Measurements from ENCODE around the gene CEP295NL. TPM values are rescaled to one million over a fixed set of nuclear protein-coding genes. Genes with fewer than 3 reads are reported as not detected.
"Not testable (repeated sequence)": the region's sequence is repeated elsewhere in the genome, so short reads cannot be mapped to it uniquely, and the experiment has no call there.

Gene CEP295NL
- total RNA-seq, 4 donors from 2014 or later = 1.1 to 45.4 (median 9.1) TPM

- no peak for DNase-seq
- H3K27ac ChIP-seq = no peak overlapping the region
- peaks cover 0 to 9% (median 0%) of the 10 kb centered on the region in 4 donors for H3K4me1 ChIP-seq
- H3K4me3 ChIP-seq = no peak overlapping the region
- H3K27me3 ChIP-seq = no peaks in the 10 kb centered on the region
- TF ChIP-seq POLR2A (IDR thresholded peaks at IDR 0.05) = no peak
- TF ChIP-seq CTCF (IDR thresholded peaks at IDR 0.05) = no peak
- peaks cover 0 to 9% (median 0%) of the 10 kb centered on the region in 4 donors for H3K9me3 ChIP-seq
- no peaks in the 10 kb centered on the region for H3K36me3 ChIP-seq
Observed at GRCh38 chr17:78946631-78947030, 43.6 kb upstream of the CEP295NL start.

- Histone ChIP-seq H3K4me1 (peaks cover 0 to 9% (median 0%) of the 10 kb centered on the region in 4 donors), H3K4me3 (no peak overlapping the region), H3K27me3 (no peaks in the 10 kb centered on the region), H3K9me3 (peaks cover 0 to 9% (median 0%) of the 10 kb centered on the region in 4 donors), H3K27ac (no peak overlapping the region), H3K36me3 (no peaks in the 10 kb centered on the region)
- TF ChIP-seq POLR2A (IDR thresholded peaks at IDR 0.05) (no peak), CTCF (IDR thresholded peaks at IDR 0.05) (no peak)
- DNase-seq = no peak
Observed at GRCh38 chr17:78946131-78946530, 43.1 kb upstream of the CEP295NL start.

GRCh38 chr17:78945455-78945854 lies 42.5 kb upstream of the CEP295NL start:
- not testable (repeated sequence) for DNase-seq, H3K27me3 ChIP-seq, H3K4me1 ChIP-seq, H3K4me3 ChIP-seq, H3K27ac ChIP-seq, H3K9me3 ChIP-seq, H3K36me3 ChIP-seq

- no peaks in the 10 kb centered on the region for H3K27me3 ChIP-seq
- H3K4me3 ChIP-seq = no peak overlapping the region
- H3K4me1 ChIP-seq = peaks cover 0 to 9% (median 0%) of the 10 kb centered on the region in 4 donors
- H3K9me3 ChIP-seq = peaks cover 0 to under 1% (median 0%) of the 10 kb centered on the region in 4 donors
- DNase-seq = no peak
- no peak overlapping the region for H3K27ac ChIP-seq
- no peak for TF ChIP-seq POLR2A (IDR thresholded peaks at IDR 0.05)
- no peak for TF ChIP-seq CTCF (IDR thresholded peaks at IDR 0.05)
- no peaks in the 10 kb centered on the region for H3K36me3 ChIP-seq
Observed at GRCh38 chr17:78944956-78945355, 42.0 kb upstream of the CEP295NL start.

GRCh38 chr17:78944026-78944425 lies 41.0 kb upstream of the CEP295NL start:
- H3K36me3 ChIP-seq = no peaks in the 10 kb centered on the region
- DNase-seq = no peak
- no peak overlapping the region for H3K27ac ChIP-seq
- no peak overlapping the region for H3K4me3 ChIP-seq
- no peaks in the 10 kb centered on the region for H3K27me3 ChIP-seq
- H3K9me3 ChIP-seq = no peaks in the 10 kb centered on the region
- TF ChIP-seq CTCF (IDR thresholded peaks at IDR 0.05) (no peak), POLR2A (IDR thresholded peaks at IDR 0.05) (no peak)
- H3K4me1 ChIP-seq = peaks cover 0 to 9% (median 0%) of the 10 kb centered on the region in 4 donors

GRCh38 chr17:78940708-78941107 lies 37.7 kb upstream of the CEP295NL start:
- Histone ChIP-seq H3K36me3 (no peaks in the 10 kb centered on the region), H3K27ac (peak overlapping the region in 2 of 4 donors; percentile 38 to 39), H3K9me3 (peaks cover 0 to 4% (median 0%) of the 10 kb centered on the region in 4 donors), H3K4me1 (no peaks in the 10 kb centered on the region), H3K27me3 (no peaks in the 10 kb centered on the region), H3K4me3 (no peak overlapping the region)
- DNase-seq = no peak
- TF ChIP-seq CTCF (IDR thresholded peaks at IDR 0.05) = no peak
- TF ChIP-seq POLR2A (IDR thresholded peaks at IDR 0.05) = no peak

Measured in Peyer's patch (tissue), 4 donors.